Astrocyte (in vitro differentiated cells and primary cell): ENCODE data around the gene EEF2KMT.

Experiments
- CTCF ChIP-seq: IDR thresholded peaks from 2 replicates; pipeline ENCODE4 v1.5.1; 2011; ENCODE audit warnings: low read depth, mild to moderate bottlenecking, inconsistent platforms, low read length, moderate library complexity; ENCODE audit not compliant: insufficient read depth
- EZH2 ChIP-seq: IDR thresholded peaks from 2 replicates; pipeline ENCODE4 v1.6.1; 2012; ENCODE audit warnings: mild to moderate bottlenecking, low read length, inconsistent platforms; ENCODE audit not compliant: insufficient read depth

GRCh38 chr16:5143761-5144620 lies 46.4 kb upstream of the EEF2KMT start:
- TF ChIP-seq CTCF = no peak
- TF ChIP-seq EZH2 = no peak
